Stimulated activated CD8-positive, alpha-beta memory T cell treated with anti-CD3 and anti-CD28 coated beads, Interleukin-4, amount 100 ng/mL, for 4 hours (primary cell): Measurements from ENCODE around the gene FEV.
A peak's percentile ranks its signal among the peaks of the same experiment; 100 is the strongest.

Experiments
- DNase-seq, 2 donors: peaks; one replicate each; pipeline ENCODE4 v3.0.0-alpha.2; 2020; ENCODE audit warnings: low read depth in 2 of 2, low spot score in 1 of 2

The FEV gene

DNA sequence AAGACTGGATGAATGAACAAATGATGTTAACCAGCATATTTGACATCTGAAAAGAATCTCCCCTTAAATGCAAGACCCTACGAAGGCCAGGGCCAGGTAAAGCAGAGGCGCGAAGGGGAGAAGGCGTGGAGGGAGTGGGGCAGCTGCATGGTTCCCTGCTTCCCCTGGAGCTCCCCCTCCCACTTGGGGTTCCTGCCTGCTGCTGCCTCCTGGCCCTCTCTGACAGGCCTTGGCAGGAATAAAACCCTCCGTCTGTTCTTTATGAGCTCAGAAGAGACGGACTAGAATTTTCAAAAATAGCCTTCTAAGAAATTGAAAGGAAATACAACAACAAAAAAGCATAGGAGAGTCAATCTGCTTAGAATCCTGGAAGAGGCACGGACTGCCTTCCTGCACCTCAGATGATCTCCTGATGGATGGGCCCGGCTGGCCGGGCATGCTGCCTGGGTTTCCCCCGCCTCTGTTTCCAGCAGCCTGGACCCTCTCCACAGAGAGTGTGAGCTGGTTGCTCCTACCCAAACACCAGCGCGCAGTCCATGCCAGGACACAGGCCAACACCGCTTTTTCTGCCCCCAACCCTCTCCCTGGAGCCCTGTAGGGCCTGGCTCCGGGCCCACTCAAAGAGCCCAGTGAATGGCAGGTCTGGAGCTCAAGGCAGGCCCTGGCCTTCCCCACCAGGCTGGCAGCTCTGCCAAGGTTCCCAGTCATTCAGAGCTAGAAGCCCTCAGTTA lies 32.4 kb upstream of the FEV start:
- DNase-seq = no peak

GRCh38 chr2:219016721-219017120 lies 31.7 kb upstream of the FEV start:
- no peak for DNase-seq

GRCh38 chr2:219010873-219011272 lies 25.9 kb upstream of the FEV start:
- no peak for DNase-seq

DNA sequence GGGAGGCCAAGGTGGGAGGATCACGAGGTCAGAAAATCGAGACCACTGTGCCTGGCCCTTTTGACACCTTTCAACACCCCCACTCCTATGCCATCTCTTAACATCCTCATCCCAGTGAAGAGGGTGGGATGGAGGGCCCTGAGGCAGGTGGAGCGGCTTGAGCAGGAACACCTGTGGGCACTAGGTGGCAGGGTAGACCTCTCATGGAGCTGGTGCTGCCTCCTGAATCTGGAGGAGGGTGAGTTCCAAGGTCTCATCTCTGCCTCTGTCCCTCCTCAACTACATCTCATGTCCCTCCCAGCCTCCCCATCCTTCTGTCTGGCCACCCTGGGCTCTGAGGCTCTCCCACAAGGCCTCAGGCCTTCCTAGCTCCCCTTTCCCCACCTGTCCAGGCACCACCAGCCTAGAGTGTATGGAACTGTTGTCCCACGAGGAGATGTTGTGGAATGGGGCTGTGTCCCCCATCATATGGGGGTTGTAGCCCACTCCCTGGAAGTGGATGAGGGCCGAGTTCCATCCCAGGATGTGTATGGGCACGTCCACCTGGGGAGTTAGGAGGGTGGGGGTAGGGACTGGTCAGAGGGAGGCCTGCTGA lies 25.3 kb upstream of the FEV start:
- DNase-seq = no peak

DNA sequence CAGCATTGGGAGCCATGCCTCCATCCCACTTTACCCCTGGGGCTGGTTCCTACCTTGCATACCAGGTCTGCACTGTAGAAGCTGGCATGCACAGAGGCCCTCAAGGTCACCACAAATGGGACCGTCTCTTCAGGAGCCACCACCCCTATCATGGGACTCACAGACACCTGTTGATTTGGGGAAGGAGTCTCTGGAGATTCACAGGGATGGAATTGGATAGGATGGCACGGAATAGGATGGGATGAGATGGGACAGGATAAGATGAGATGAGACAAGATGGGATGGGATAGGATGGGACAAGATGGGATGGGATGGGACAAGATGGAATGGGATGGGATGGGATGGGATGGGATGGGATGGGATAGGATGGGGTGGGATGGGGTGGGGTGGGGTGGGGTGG lies 24.3 kb upstream of the FEV start:
- DNase-seq = no peak

- no peak for DNase-seq
Measured at GRCh38 chr2:219003979-219004378, 19.0 kb upstream of the FEV start.

GRCh38 chr2:219003267-219003634 lies 18.3 kb upstream of the FEV start:
- no peak for DNase-seq

DNA sequence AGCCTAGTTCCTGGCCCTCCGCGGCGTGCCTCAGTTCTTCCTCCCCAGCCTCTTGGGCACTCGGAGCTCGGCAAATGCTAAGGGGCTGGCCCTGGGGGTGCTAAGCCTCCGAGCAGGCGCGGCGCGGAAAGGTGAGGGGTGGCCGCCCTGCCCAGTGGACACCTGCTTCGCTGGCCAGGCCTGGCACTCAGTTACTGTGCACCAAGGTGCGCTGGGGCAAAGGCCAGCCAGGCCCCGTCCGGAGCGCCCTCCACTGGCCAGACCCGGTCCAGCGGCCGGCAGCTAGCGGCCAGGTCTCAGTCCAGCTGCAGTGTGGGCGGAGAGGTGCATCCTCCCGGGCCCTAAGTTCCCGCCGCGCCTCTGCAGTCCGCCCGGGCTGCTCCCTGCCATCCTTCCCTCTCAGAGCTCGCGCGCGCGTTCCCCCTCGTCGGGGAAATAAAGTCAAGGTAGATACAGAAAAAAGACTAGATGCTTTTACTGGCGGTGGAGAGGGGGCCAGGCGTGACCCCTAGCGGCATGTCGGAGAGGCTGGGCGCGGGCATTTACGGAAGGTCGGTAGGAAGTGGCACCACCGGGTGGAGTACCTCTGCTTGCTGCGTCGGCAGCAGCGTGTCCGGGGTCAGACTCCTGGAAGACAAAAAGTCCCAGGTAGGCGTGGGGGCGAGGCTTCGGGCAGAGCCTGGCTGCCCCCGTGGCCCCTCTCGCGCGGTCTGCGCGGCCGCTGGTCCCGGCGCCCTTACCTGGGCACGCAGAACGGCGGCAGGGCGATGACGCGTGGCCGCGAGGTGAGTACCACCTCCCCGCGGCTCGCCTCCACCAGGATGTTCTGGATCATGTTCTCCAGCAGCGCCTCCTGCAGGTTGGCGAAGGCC lies 17.6 kb upstream of the FEV start:
- no peak for DNase-seq

DNA sequence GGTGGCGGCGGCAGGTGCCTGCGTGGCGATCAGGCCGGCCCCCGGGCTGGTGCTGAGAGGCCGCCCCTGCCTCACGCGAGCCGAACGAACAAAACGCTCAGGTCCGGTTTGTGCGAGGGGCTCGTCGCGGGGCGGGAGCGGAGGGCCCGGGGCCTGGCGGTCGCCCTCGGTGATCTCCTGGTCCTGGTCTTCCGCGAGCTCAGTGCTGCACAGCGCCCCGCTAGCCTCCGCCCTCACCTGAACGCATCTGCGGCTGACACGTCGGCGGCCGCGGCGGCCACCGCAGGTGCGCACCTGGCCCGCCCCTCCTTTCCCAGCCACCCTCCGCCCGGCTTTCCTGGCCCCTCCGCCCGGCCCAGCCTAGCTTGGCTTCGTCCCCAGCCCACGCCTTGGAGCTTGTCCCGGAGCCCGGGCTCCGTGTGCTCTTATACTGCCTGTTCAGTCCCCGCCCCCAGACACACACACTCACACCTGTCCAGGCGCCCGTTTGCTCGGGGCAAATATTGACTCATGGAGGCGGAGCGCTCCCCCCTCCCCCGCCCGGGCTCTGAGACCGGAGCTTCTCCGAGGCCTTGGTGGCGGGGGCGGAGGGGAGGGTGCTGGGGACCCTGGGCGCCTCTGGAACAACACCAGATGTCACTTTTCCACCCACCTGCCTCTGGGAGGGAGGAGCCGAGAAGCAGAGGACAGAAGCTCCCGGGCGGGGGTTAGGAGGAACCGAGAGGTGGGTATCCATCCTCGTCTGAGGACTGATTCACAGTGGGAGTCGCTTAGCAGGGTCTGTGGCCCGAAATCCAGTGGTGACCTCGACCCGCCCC lies 16.8 kb upstream of the FEV start:
- peak in 1 of 2 donors; percentile 50 for DNase-seq

DNA sequence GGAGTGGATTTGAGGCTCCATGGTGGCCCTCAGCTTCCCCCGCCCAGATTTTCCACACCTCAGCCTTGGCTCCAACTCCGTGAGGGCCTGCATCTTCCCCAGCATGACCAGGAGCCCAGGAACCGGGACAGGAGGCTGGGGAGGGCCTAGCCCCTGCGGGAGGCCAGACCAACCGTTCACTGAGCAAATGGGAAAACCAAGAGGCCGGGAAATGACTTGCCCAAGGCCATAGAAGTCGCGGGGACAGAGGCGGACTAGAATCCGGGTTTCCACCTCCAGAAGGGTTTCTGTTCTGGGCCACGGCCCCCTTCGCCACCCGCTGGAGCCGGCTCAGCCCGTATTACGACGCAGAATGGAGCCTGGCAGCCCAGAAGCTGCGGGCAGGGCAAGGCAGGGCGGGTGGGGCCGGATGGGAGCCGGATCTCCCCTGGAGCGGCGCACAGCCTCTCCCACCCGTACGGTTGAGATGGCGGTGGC lies 16.2 kb upstream of the FEV start:
- DNase-seq = no peak

- no peak for DNase-seq
Measured at GRCh38 chr2:219000569-219000960, 15.6 kb upstream of the FEV start.

- DNase-seq = no peak
Measured at GRCh38 chr2:218999881-219000568, 15.0 kb upstream of the FEV start.

DNA sequence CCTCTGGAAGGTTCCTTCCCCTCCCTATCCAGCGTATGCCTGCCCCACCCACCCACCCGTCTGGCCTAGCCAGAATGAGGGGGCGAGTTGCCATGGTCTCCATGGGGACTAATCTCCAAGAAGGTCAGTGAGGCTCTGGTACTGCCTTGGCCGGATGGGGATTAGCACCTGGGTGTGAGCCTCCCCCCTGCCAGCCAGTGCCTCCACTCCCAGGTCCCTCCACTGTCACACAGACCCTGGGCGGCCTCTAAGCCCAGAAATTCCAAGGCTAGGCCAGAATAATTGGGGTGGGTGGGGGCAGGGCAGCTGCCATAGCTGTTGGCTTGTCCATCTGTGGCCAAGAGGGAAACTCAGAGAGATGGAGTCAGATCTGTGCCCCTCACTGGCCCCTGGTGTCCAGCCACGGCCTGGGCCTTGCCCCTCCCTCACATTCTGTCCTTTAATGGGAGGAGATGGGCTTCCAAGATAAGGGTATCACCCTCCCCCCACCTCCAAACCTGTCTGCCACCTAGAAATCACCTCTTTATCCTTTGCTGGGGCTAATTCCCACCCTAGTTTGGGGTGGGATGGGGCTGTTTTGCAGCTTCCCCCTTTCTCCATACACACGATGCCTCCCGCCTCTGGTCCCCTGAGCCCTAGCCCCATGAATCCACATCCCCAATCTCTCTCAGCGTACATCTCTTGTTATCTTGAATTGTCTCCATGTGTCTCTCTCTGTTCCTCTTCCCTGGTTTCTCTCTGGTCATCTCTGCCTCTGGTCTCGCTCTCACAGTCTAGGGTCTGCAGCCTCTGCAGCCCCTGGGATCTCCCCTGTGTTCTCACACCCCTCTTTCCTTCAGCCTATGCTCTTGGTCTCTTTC lies 14.3 kb upstream of the FEV start:
- no peak for DNase-seq

- no peak for DNase-seq
Measured at GRCh38 chr2:218998414-218999002, 13.5 kb upstream of the FEV start.

DNA sequence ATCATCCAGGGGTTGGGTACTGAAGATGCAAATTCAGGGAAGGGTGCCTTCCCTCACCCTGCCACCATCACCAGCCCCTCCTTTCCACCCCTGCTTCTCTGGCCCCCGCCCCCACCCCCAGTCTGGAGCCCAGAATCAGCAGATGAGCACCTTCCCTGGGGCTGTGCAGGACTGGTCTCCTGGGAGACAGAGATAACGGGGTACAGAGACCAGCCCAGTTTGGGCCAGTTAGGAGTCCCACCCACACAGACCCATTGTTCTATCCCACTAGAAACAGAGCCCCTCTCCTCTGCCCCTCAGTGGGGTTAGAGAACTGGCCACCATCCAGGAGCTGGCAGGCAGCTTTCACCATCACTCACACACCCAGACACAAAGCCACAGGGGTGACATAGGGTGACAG lies 12.7 kb upstream of the FEV start:
- DNase-seq = no peak

- no peak for DNase-seq
Measured at GRCh38 chr2:218996937-218997336, 12.0 kb upstream of the FEV start.

DNA sequence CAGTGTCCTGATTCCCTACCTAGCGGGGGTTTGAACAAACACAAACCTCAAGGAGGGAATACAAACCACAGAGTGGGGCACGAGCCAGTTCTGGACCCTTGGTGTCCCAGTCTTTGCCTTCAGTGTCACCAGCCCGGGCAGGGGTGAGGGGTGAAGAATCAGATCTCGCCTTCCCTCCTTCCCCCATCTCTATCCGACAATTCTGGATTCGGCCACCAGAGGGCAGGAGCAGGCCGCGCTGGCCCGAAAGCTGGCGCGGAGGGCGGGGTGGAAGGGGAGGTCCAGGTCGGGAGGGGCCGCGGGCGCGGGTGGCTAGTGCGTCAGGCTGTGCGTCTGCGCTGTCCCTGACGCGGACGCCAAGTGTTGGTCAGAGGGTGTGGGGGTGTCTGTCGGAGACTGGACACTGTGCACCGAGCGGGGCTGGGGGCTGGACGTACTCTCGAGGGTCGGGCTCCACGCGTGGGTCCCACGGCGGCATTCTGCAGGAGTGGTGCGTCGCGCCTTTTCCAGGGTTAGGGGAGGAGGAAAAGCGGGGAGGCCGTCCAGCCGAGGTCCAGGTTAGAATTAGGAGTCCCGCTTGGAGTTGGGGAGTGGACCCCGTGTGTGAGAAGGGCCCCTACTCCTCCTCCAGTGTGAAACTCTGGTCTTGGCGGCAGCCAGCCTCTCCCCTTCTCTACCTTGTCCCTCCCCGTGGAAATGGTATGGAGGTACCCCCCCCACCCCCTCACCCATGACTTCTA lies 11.2 kb upstream of the FEV start:
- DNase-seq = peak; percentile 40 to 58

DNA sequence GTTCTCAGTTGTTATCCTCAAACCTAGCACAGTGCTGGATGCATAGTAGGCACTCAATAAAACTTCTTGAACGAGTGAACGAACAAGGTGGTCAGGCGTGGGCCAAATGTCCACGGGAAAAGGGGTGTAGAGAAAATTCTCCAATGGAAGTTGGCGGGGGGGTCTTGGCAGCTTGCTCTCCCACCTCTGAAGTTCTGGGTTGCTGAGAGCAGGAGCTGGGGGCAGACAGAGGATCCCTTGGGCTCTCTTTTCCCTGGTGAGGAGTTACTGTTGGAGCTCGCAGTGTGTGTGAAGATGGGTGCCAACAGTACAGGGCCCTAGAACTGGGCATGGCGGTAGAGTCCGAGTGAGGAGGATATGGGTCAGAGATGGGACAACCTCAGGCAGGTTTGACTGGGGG lies 10.6 kb upstream of the FEV start:
- DNase-seq = no peak
